SK-N-SH treated with all-trans-retinoic acid at 6 μM for 48 hours (cell line): Measurements from ENCODE around the gene FAF1.

Experiments used
- CSRNP3 ChIP-seq: fragments of 250-450 bp; sonication (Bioruptor Pico); IDR thresholded peaks from 2 replicates; pipeline ENCODE4 v1.5.1; 2021; ENCODE audit warnings: mild to moderate bottlenecking, moderate library complexity
- ESRRG ChIP-seq: fragments of 250-450 bp; sonication (Bioruptor Pico); IDR thresholded peaks from 2 replicates; pipeline ENCODE4 v1.6.1; 2021; ENCODE audit warnings: mild to moderate bottlenecking
- GLIS3 ChIP-seq: fragments of 250-450 bp; sonication (Bioruptor Pico); IDR thresholded peaks from 2 replicates; pipeline ENCODE4 v1.5.0; 2020; ENCODE audit warnings: mild to moderate bottlenecking, moderate library complexity
- OSR1 ChIP-seq: fragments of 250-450 bp; sonication (Bioruptor Pico); IDR thresholded peaks from 2 replicates; pipeline ENCODE4 v1.8.0; 2022; ENCODE audit warnings: moderate library complexity, mild to moderate bottlenecking, inconsistent platforms
- PATZ1 ChIP-seq: fragments of 250-450 bp; sonication (Bioruptor Pico); IDR thresholded peaks from 2 replicates; pipeline ENCODE4 v1.8.0; 2020; ENCODE audit warnings: mild to moderate bottlenecking, moderate library complexity, borderline replicate concordance
- RARB ChIP-seq: fragments of 250-450 bp; sonication (Bioruptor Pico); IDR thresholded peaks from 2 replicates; pipeline ENCODE4 v1.8.0; 2021; ENCODE audit warnings: mild to moderate bottlenecking, moderate library complexity
- SNAI2 ChIP-seq: fragments of 250-450 bp; sonication (Bioruptor Pico); IDR thresholded peaks from 2 replicates; pipeline ENCODE4 v1.5.0; 2020; ENCODE audit warnings: mild to moderate bottlenecking, moderate library complexity
- TCF4 ChIP-seq: fragments of 250-450 bp; sonication (Bioruptor Pico); IDR thresholded peaks from 2 replicates; pipeline ENCODE4 v1.8.0; 2021; ENCODE audit warnings: mild to moderate bottlenecking, moderate library complexity, borderline replicate concordance
- ZFP30 ChIP-seq: fragments of 450-650 bp; formaldehyde crosslinking; IDR thresholded peaks from 2 replicates; pipeline ENCODE4 v1.5.0; 2022; ENCODE audit warnings: mild to moderate bottlenecking, moderate library complexity

GRCh38 chr1:50656931-50657330 is 303.1 kb downstream of the FAF1 start:
- TF ChIP-seq RARB (CRISPR knock-in tag): no peak
- TF ChIP-seq ESRRG (CRISPR knock-in tag): no peak
- TF ChIP-seq PATZ1 (CRISPR knock-in tag): no peak
- TF ChIP-seq ZFP30 (CRISPR knock-in tag): no peak
- no peak for TF ChIP-seq CSRNP3 (CRISPR knock-in tag)
- TF ChIP-seq GLIS3 (CRISPR knock-in tag): no peak
- no peak for TF ChIP-seq TCF4 (CRISPR knock-in tag)
- no peak for TF ChIP-seq SNAI2
- TF ChIP-seq OSR1 (CRISPR knock-in tag): no peak
